GM23248 (cell line): Measurements from ENCODE around the gene WFIKKN1. TPM values are rescaled to one million over a fixed set of nuclear protein-coding genes. Genes with fewer than 3 reads are reported as not detected.

Experiments used
- DNase-seq: peaks from one replicate; pipeline ENCODE4 v3.0.0-alpha.2; 2015
- H2AFZ ChIP-seq: fragments of 200-600 bp; sonication (generic); 2 replicates; pipeline ENCODE4 v1.6.1; 2016; ENCODE audit warnings: antibody characterized with exemption
- H3F3A ChIP-seq: fragments of 200-600 bp; sonication (generic); 2 replicates; pipeline ENCODE4 v1.6.1; 2016; ENCODE audit warnings: mild to moderate bottlenecking, antibody characterized with exemption, mixed run types; ENCODE audit not compliant: insufficient read depth
- H3K27ac ChIP-seq: fragments of 200-600 bp; sonication (generic); 2 replicates; pipeline ENCODE4 v1.5.1; 2016; ENCODE audit warnings: mild to moderate bottlenecking
- H3K27me3 ChIP-seq: fragments of 200-600 bp; sonication (generic); replicated peaks from 2 replicates; pipeline ENCODE4 v1.6.1; 2016; ENCODE audit warnings: mild to moderate bottlenecking; ENCODE audit not compliant: insufficient read depth
- H3K36me3 ChIP-seq: fragments of 200-600 bp; sonication (generic); 2 replicates; pipeline ENCODE4 v1.6.1; 2016; ENCODE audit warnings: low read depth, mild to moderate bottlenecking
- H3K4me1 ChIP-seq: fragments of 200-600 bp; sonication (generic); 2 replicates; pipeline ENCODE4 v1.6.1; 2016; ENCODE audit warnings: mild to moderate bottlenecking; ENCODE audit not compliant: insufficient read depth
- H3K4me2 ChIP-seq: fragments of 200-600 bp; sonication (generic); one replicate; pipeline ENCODE4 v1.6.1; 2016; ENCODE audit warnings: mild to moderate bottlenecking; ENCODE audit not compliant: unreplicated experiment
- H3K4me3 ChIP-seq: fragments of 200-600 bp; sonication (generic); 2 replicates; pipeline ENCODE4 v1.5.1; 2016; ENCODE audit warnings: mild to moderate bottlenecking
- H3K79me2 ChIP-seq: fragments of 200-600 bp; sonication (generic); 2 replicates; pipeline ENCODE4 v1.6.1; 2016; ENCODE audit warnings: mild to moderate bottlenecking; ENCODE audit not compliant: insufficient read depth
- H3K9ac ChIP-seq: fragments of 200-600 bp; sonication (generic); 2 replicates; pipeline ENCODE4 v1.6.1; 2016; ENCODE audit warnings: mild to moderate bottlenecking
- H3K9me2 ChIP-seq: fragments of 200-600 bp; sonication (generic); 2 replicates; pipeline ENCODE4 v1.6.1; 2016; ENCODE audit warnings: mixed run types, mild to moderate bottlenecking, moderate library complexity; ENCODE audit not compliant: insufficient read depth
- H3K9me3 ChIP-seq: fragments of 200-600 bp; sonication (generic); one replicate; pipeline ENCODE4 v1.6.1; 2017; ENCODE audit warnings: low read depth
- H4K20me1 ChIP-seq: fragments of 200-600 bp; sonication (generic); 2 replicates; pipeline ENCODE4 v1.6.0; 2016; ENCODE audit not compliant: insufficient read depth
- EZH2 ChIP-seq: fragments of 200-600 bp; sonication (generic); IDR thresholded peaks from 2 replicates; pipeline ENCODE4 v1.6.1; 2018; ENCODE audit warnings: antibody characterized with exemption, mild to moderate bottlenecking; ENCODE audit not compliant: insufficient read depth, poor library complexity, severe bottlenecking
- EZH2phosphoT487 ChIP-seq: fragments of 200-600 bp; sonication (generic); IDR thresholded peaks from 2 replicates; pipeline ENCODE4 v1.6.1; 2018; ENCODE audit warnings: antibody characterized with exemption, moderate library complexity, mild to moderate bottlenecking, low read depth; ENCODE audit not compliant: insufficient read depth
- WGBS, 2 experiments: methylation state at CpG; one replicate each; pipeline ENCODE4 v1.1.6; 2015 to 2017; ENCODE audit warnings: low lambda C conversion rate in 2 of 2, low coverage in 1 of 2; ENCODE audit errors: missing lambda C conversion rate in 2 of 2; 5-methylcytosine and 5-hydroxymethylcytosine counted together
- in situ Hi-C: fragments of 300-500 bp; cut with MboI; formaldehyde crosslinking; loops from 2 replicates; pipeline ENCODE4 v1.15.0; 2020
- polyA plus RNA-seq: library from polyadenylated mRNA; unstranded; fragments of >200 nt; fragmentation: Nextera tagmentation; extraction: Ambion mirVana; gene quantifications from 2 replicates; pipeline ENCODE4 v1.2.1, GENCODE V29; 2016
- total RNA-seq: library from RNA; depleted of rRNA; stranded (reverse); fragments of >200 nt; shearing (Covaris generic); gene quantifications from 2 replicates; pipeline ENCODE4 v1.2.3, GENCODE V29; 2014

WFIKKN1 gene
- total and polyA plus RNA-seq, 2 experiments from 2014 or later, result not detected

- in situ Hi-C loops, result no loop called here
- no peak overlapping the region for H3K9ac ChIP-seq
- WGBS, 2 experiments, result 96 to 99% methylated on average over 21 of the region's 21 CpGs
These were observed 31.8 kb downstream of the WFIKKN1 start for GRCh38 chr16:662597-662996.

GRCh38 chr16:666572-666971, 35.8 kb downstream of the WFIKKN1 start:
- 95 to 96% methylated on average over 11 to 13 of the region's 13 CpGs for WGBS, 2 experiments
- no peak for TF ChIP-seq EZH2phosphoT487
- no peak for TF ChIP-seq EZH2
- peaks cover 24% of the 10 kb centered on the region for H3K79me2 ChIP-seq

More at GRCh38 chr16:662597-662996, 31.8 kb downstream of the WFIKKN1 start:
- no peaks in the 10 kb centered on the region for H3K9me2 ChIP-seq
- DNase-seq, result no peak
- no peaks in the 10 kb centered on the region for H3K79me2 ChIP-seq
- H3K4me2 ChIP-seq, result no peak overlapping the region
- no peaks in the 10 kb centered on the region for H3K9me3 ChIP-seq
- no peaks in the 10 kb centered on the region for H3K36me3 ChIP-seq
- no peak overlapping the region for H3K4me3 ChIP-seq
- H3F3A ChIP-seq, result no peaks in the 10 kb centered on the region
- H4K20me1 ChIP-seq, result no peaks in the 10 kb centered on the region
- no peak for TF ChIP-seq EZH2phosphoT487
- no peak for TF ChIP-seq EZH2
- no peak overlapping the region for H2AFZ ChIP-seq
- H3K27me3 ChIP-seq, result no peaks in the 10 kb centered on the region
- no peak overlapping the region for H3K27ac ChIP-seq
- no peaks in the 10 kb centered on the region for H3K4me1 ChIP-seq

GRCh38 chr16:667113-667779, 36.5 kb downstream of the WFIKKN1 start:
- Histone ChIP-seq H3K9me3 (no peaks in the 10 kb centered on the region), H3K27me3 (no peaks in the 10 kb centered on the region), H3K4me3 (no peak overlapping the region), H3K4me1 (no peaks in the 10 kb centered on the region; the same call in 1 of the 2 replicates), H3F3A (no peaks in the 10 kb centered on the region), H3K79me2 (peaks cover 24% of the 10 kb centered on the region), H4K20me1 (no peaks in the 10 kb centered on the region), H3K4me2 (no peak overlapping the region), H3K36me3 (no peaks in the 10 kb centered on the region), H2AFZ (peak overlapping the region; percentile 84), H3K27ac (no peak overlapping the region), H3K9me2 (no peaks in the 10 kb centered on the region), H3K9ac (peak overlapping the region; percentile 97)
- TF ChIP-seq EZH2phosphoT487 (no peak), EZH2 (no peak)
- DNase-seq, result no peak
- 78 to 80% methylated on average over 22 of the region's 22 CpGs for WGBS, 2 experiments
- in situ Hi-C loops, result no loop called here

More at GRCh38 chr16:666572-666971, 35.8 kb downstream of the WFIKKN1 start:
- H3K9me3 ChIP-seq, result no peaks in the 10 kb centered on the region
- no peak overlapping the region for H3K4me2 ChIP-seq
- no peak overlapping the region for H3K4me3 ChIP-seq
- no peaks in the 10 kb centered on the region for H3K36me3 ChIP-seq
- in situ Hi-C loops, result no loop called here
- no peaks in the 10 kb centered on the region; the same call in 1 of the 2 replicates for H3K4me1 ChIP-seq
- no peak overlapping the region for H3K27ac ChIP-seq
- no peaks in the 10 kb centered on the region for H3K9me2 ChIP-seq
- H2AFZ ChIP-seq, result no peak overlapping the region
- H3K9ac ChIP-seq, result no peak overlapping the region
- H3F3A ChIP-seq, result no peaks in the 10 kb centered on the region
- H3K27me3 ChIP-seq, result no peaks in the 10 kb centered on the region
- no peaks in the 10 kb centered on the region for H4K20me1 ChIP-seq
- DNase-seq, result no peak

GRCh38 chr16:667780-668518, 37.2 kb downstream of the WFIKKN1 start, which contains the start of gene RHOT2:
Gene RHOT2, plus strand, starts transcription at chr16:668132. Its CDS starts 68 bp downstream, at chr16:668200.
- no peaks in the 10 kb centered on the region for H3K36me3 ChIP-seq
- peak within 1 kb of the TSS; percentile 84 for H2AFZ ChIP-seq
- no peaks in the 10 kb centered on the region for H3K9me2 ChIP-seq
- no peaks in the 10 kb centered on the region for H4K20me1 ChIP-seq
- in situ Hi-C loops, result no loop called here
- TF ChIP-seq EZH2phosphoT487 (no peak), EZH2 (no peak)
- WGBS, 2 experiments, result 1 to 2% methylated on average over 21 to 36 of the region's 78 CpGs
- peak; percentile 98 for DNase-seq
- no peaks in the 10 kb centered on the region for H3F3A ChIP-seq
- H3K4me1 ChIP-seq, result no peaks in the 10 kb centered on the region; the same call in 1 of the 2 replicates
- peak within 1 kb of the TSS; percentile 49 for H3K27ac ChIP-seq
- H3K27me3 ChIP-seq, result no peaks in the 10 kb centered on the region
- peak within 1 kb of the TSS; percentile 89 for H3K4me2 ChIP-seq
- H3K4me3 ChIP-seq, result peak within 1 kb of the TSS; percentile 95
- H3K9ac ChIP-seq, result peak within 1 kb of the TSS; percentile 97
- peaks cover 24% of the 10 kb centered on the region for H3K79me2 ChIP-seq
- H3K9me3 ChIP-seq, result no peaks in the 10 kb centered on the region
